AG10803 (cell line): Measurements from ENCODE around the gene OSBPL2.
A peak's percentile ranks its signal among the peaks of the same experiment; 100 is the strongest.

Experiments used
- DNase-seq: peaks from one replicate; pipeline ENCODE4 v3.0.0; 2010; ENCODE audit warnings: low read depth
- H3K4me3 ChIP-seq: 2 replicates; pipeline ENCODE4 v1.5.1; 2011; ENCODE audit warnings: mild to moderate bottlenecking, low read length, control low read depth
- CTCF ChIP-seq: conservative IDR thresholded peaks from 2 replicates; pipeline ENCODE4 v1.5.1; 2011; ENCODE audit warnings: mild to moderate bottlenecking, low read length, control low read depth, inconsistent platforms

OSBPL2 gene

DNA sequence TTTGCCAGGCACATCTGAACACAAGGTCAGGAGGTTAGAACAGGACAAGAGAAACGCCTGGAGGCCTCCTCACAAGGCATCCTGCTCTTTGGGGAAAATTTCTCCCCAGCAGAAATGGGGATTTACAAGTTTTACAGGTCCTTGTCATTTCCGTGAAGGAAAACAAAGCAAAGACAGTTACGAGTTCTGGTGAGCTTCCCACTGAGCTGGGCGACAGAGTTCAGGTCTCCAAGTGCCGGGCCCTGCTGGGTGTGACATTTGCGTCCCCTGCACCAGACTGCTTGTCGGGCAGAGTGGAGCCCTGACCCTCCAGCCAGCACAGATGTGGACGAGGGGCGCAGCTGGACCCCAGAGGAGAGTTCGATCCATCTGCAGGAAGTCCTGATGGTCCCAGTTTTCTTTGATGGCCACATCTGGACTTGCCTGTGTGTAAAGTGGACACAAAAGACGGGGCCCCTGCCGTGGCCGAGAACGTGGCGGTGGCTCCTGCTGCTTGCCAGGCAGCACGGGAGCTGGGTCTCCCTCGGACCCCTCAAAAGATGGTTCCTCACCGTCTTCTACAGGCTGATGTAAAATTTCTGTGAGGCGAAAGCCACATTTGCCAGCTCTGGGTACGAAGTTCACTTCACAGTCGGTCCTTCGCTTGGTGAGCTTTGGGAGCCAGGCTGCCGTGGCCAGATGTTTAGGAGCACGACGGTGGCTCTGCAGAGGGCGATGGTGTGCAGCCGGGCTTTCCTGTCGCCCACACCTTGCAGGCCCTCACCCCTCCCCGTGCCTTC is 59.3 kb downstream of the OSBPL2 start:
- TF ChIP-seq CTCF: no peak
- H3K4me3 ChIP-seq: no peak overlapping the region
- DNase-seq: no peak

DNA sequence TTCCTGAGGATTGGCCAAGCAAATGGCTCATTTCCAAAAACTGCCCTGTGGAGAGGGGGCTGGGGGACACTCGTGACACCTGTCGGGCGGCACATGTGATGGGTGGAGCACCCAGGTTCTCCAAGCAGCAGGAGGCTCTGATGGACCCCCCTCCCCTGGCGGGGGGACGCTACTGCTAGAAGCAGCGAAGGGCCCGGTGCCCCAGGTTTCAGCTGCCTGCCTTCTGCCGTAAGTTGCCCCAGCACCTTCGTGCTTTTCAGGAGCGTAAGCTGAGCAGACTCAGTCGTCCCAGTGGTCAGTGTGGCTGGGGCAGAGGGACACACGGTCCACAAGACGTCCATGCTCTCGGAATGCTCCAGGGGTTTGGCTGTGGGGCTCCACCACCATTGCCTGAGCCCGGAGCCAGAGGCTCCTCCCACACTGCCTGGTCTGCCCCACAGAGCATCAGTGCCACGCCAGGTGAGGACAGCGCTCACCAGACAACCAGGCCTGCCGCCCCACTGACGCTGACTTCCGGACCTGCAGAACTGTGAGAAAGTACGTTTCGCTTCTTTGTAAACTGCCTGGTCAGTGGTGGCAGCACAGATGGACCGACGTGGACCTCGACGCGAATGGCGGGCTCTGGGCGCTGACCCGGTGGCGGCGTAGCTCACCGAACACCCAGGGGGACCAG is 60.4 kb downstream of the OSBPL2 start:
- H3K4me3 ChIP-seq: no peak overlapping the region
- TF ChIP-seq CTCF: no peak
- DNase-seq: no peak

DNA sequence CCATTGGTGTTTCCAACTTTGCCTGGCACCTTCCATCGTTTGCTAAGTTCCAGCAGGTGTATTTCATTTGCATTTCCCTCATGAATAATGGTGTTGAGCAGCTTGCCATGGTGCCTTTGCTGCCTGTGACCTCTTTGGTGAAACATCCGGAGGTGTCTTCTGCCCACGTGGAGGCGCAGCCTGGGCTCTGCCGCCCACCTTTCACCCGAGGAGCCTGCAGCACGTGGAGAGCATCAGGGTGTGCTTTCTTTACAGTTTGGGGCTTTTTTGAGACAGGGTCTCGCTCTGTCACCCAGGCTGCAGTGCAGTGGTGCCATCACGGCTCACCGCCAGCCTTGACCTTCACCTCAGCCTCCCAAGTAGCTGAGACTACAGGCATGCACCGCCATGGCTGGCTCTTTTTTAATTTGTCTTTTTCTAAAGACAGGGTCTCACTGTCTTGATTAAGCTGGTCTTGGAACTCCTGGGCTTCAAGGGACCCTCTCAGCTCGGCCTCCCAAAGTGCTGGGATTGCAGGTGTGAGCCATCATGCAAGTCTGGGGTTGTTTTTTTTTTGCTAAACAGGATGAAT is 61.4 kb downstream of the OSBPL2 start:
- TF ChIP-seq CTCF: no peak
- DNase-seq: no peak
- H3K4me3 ChIP-seq: no peak overlapping the region

- no peak for TF ChIP-seq CTCF
- no peak overlapping the region for H3K4me3 ChIP-seq
- DNase-seq: no peak
Observed at GRCh38 chr20:62300319-62300718, 62.0 kb downstream of the OSBPL2 start.

GRCh38 chr20:62301111-62301668 is 62.9 kb downstream of the OSBPL2 start:
- no peak for DNase-seq
- no peak overlapping the region for H3K4me3 ChIP-seq
- TF ChIP-seq CTCF: no peak

DNA sequence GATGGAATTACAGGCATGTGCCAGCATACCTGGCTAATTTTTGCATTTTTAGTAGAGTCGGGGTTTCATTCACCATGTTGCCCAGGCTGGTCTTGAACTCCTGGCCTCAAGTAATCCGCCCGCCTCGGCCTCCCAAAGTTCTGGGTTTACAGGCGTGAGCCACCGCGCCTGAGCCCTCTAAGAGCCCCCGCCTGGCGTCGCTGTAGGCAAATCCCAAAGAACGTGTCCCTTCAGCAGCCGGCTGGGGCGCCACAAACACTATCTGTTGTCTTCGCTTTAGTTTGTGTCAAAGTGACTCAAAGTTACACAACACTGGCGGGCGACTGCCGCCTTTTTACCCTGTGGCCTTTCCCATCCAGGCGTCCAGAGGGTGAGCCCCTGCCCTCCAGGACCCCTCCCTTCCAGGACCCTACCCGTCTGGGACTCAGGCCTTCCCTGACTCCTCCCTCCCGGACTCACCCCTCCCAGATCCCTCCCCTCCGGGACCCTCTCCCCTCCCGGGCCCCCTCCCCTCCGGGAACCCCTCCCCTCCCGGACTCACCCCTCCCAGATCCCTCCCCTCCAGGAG is 63.5 kb downstream of the OSBPL2 start:
- peak; percentile 91 for TF ChIP-seq CTCF
- H3K4me3 ChIP-seq: peak overlapping the region; percentile 78

More for the DNA sequence above, 63.5 kb downstream of the OSBPL2 start:
- peak; percentile 93 for DNase-seq
